GM12892 (cell line): ENCODE measurements around the gene TRAF3.

Source experiments
- DNase-seq: peaks from one replicate; pipeline ENCODE4 v3.0.0; 2011; ENCODE audit not compliant: insufficient read length
- FAIRE-seq: peaks from 2 replicates; lab custom pipeline; 2011; peaks lifted over from hg19 to GRCh38; lab: Jason Lieb, UNC
- POLR2A ChIP-seq: IDR thresholded peaks from 2 replicates; pipeline ENCODE4 v1.6.1; 2011; ENCODE audit warnings: low read depth, low read length, control low read depth
- POLR2AphosphoS5 ChIP-seq: IDR thresholded peaks from 2 replicates; pipeline ENCODE4 v1.6.1; 2011; ENCODE audit warnings: low read depth, low read length, control low read depth
- TAF1 ChIP-seq: IDR thresholded peaks from 2 replicates; pipeline ENCODE4 v1.6.1; 2011; ENCODE audit warnings: low read depth, mild to moderate bottlenecking, control low read depth, low read length, borderline replicate concordance

Gene TRAF3

GRCh38 chr14:102947321-102948103 lies 170.3 kb downstream of the TRAF3 start:
- TF ChIP-seq POLR2AphosphoS5: no peak
- no peak for TF ChIP-seq TAF1
- no peak for TF ChIP-seq POLR2A
- FAIRE-seq (no peak), DNase-seq (no peak)

GRCh38 chr14:102948698-102949061 lies 171.4 kb downstream of the TRAF3 start:
- DNase-seq (no peak), FAIRE-seq (no peak)
- TF ChIP-seq TAF1: no peak
- no peak for TF ChIP-seq POLR2A
- no peak for TF ChIP-seq POLR2AphosphoS5

DNA sequence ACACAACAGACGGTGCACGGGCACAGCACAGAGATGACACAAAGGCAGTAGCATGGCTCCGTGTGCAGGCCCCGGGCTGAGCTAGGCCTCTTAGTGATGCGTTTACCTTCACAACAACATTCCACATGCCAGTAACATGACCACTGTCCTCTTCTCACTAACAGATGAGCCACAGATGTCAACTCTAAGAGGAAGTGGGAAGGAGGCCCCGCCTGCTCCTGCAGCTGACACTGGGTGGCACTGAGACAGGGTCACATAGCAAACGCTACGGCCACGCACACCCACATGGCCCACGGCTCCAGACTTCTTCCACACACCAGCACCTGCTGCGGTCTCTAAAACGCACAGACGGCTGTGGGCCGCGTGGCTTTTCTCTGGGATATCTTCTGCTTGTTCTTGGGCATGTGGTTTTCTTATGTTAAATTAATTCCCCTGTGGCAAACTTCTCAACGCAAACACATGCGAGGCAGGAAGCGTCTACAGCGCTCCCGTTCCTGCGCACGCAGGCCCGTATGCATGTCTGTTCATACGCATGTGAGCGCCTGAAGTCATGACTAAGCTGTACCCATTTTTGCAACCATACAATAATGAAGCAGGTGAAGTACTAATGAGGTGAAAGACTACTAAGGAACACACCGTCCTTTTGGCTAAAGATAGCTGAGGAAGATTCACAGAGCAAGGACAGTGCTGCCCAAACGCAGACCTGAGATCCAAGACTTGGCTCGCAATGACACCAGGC lies 172.0 kb downstream of the TRAF3 start:
- no peak for DNase-seq
- no peak for FAIRE-seq
- TF ChIP-seq POLR2AphosphoS5 (no peak), POLR2A (no peak), TAF1 (no peak)

GRCh38 chr14:102949801-102950451 lies 172.7 kb downstream of the TRAF3 start:
- FAIRE-seq: no peak
- TF ChIP-seq POLR2A (no peak), TAF1 (no peak), POLR2AphosphoS5 (no peak)
- DNase-seq: no peak

GRCh38 chr14:102951034-102951433 lies 173.8 kb downstream of the TRAF3 start:
- TF ChIP-seq TAF1 (no peak), POLR2AphosphoS5 (no peak), POLR2A (no peak)
- FAIRE-seq: no peak
- DNase-seq: no peak

- FAIRE-seq (no peak), DNase-seq (no peak)
- no peak for TF ChIP-seq POLR2A
Measured at GRCh38 chr14:102951799-102952198, 174.6 kb downstream of the TRAF3 start.

DNA sequence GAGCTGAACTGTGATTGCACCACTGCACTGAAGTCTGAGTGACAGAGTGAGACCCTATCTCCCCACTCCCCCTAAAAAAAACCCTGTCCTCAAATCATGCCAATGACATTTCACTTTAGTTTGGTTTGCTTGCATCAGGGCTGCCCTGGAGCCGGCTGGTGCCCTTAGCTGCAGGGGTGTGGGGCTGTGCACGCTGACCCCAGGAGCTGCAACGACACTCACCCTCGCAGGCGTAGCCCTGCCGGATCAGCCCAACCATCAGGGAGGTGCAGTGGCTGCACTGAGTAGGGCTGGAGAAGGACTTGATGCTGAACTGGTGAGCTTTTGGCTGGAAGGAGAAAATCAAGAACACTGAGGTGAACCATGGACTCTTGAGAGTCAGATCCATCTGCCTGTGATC lies 175.0 kb downstream of the TRAF3 start:
- FAIRE-seq: no peak
- TF ChIP-seq POLR2A (no peak), POLR2AphosphoS5 (no peak), TAF1 (no peak)

DNA sequence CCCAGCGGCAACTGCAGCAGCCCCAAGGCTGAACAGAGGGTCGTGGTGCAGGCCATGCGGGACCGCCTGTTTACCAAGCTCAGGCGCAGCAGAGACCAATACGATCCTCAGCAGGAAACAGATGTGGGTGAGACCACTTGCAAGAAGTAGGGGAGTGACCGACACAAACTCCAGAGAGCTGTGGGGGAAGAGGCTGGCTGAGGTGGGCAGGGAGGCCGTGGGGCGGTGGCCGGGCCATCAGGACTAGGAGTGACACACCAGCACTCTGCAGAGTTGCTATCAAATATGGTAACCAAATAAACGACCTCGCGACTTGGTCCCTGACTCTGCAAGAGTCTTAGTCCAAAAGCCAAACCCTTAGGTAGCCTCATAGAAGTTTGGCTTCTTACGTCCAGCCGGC lies 175.9 kb downstream of the TRAF3 start:
- no peak for TF ChIP-seq POLR2AphosphoS5
- no peak for TF ChIP-seq TAF1
- TF ChIP-seq POLR2A: no peak
- FAIRE-seq: no peak
- DNase-seq: no peak

More for the DNA sequence above, 175.0 kb downstream of the TRAF3 start:
- no peak for DNase-seq

- TF ChIP-seq POLR2AphosphoS5: no peak
- no peak for TF ChIP-seq POLR2A
- TF ChIP-seq TAF1: no peak
Measured at GRCh38 chr14:102954081-102954789, 177.0 kb downstream of the TRAF3 start.

GRCh38 chr14:102955636-102956408 lies 178.6 kb downstream of the TRAF3 start:
- TF ChIP-seq TAF1: no peak
- no peak for TF ChIP-seq POLR2A
- TF ChIP-seq POLR2AphosphoS5: no peak
- DNase-seq: no peak
- no peak for FAIRE-seq

More at GRCh38 chr14:102954081-102954789, 177.0 kb downstream of the TRAF3 start:
- no peak for DNase-seq
- no peak for FAIRE-seq
